Ovary (tissue), 9 donors: ENCODE results near the gene SH3RF1. TPM values are rescaled to one million over a fixed set of nuclear protein-coding genes. Genes with fewer than 3 reads are reported as not detected.

ENCODE experiments used
- DNase-seq, 5 donors: peaks; one replicate each; pipeline ENCODE4 v3.0.0-alpha.2; 2019 to 2020
- H3K27ac ChIP-seq, 2 donors: fragments of 200-600 bp; one replicate each; pipeline versions ENCODE4 v1.5.1 to v1.8.0; 2019 to 2022
- H3K27me3 ChIP-seq: fragments of 200-600 bp; one replicate; pipeline ENCODE4 v1.8.0; 2022
- H3K36me3 ChIP-seq: fragments of 200-600 bp; sonication (generic); one replicate; pipeline ENCODE4 v1.5.1; 2019
- H3K4me1 ChIP-seq: one replicate; pipeline ENCODE4 v1.8.1; 2013; ENCODE audit warnings: mild to moderate bottlenecking, moderate library complexity; ENCODE audit not compliant: insufficient read depth
- H3K4me3 ChIP-seq: fragments of 200-600 bp; sonication (generic); one replicate; pipeline ENCODE4 v1.5.1; 2017
- H3K9me3 ChIP-seq, 2 donors: fragments of 200-600 bp in 1 of 2; sonication (generic) in 1 of 2; one replicate each; pipeline versions ENCODE4 v1.5.1 to v1.8.1; 2013 to 2019; ENCODE audit warnings: mild to moderate bottlenecking in 1 of 2, moderate library complexity in 1 of 2
- EP300 ChIP-seq: sonication (generic); formaldehyde crosslinking; IDR thresholded peaks from one replicate; pipeline ENCODE4 v1.6.1; 2017; ENCODE audit warnings: antibody characterized with exemption
- POLR2A ChIP-seq: fragments of 450-650 bp; IDR thresholded peaks from one replicate; pipeline ENCODE4 v1.6.1; 2017; ENCODE audit warnings: antibody characterized with exemption, mild to moderate bottlenecking, moderate library complexity
- WGBS, 3 donors: extraction: QIAGEN DNeasy Blood & Tissue Kit in 1 of 3; methylation state at CpG; one replicate each; pipeline versions ENCODE4 v1.1.5 to v1.1.7; 2013 to 2017; 5-methylcytosine and 5-hydroxymethylcytosine counted together
- intact Hi-C, 4 donors: fragments of 100-400 bp; cut with DNase I; formaldehyde crosslinking; loops; one replicate each; pipeline versions ENCODE4 v1.11.0 to v1.15.1; 2022 to 2023
- polyA plus RNA-seq, 2 donors: library from polyadenylated mRNA; stranded (reverse); fragments of 200-250 nt in 1 of 2; fragments of 350-450 nt in 1 of 2; fragmentation: Illumina TruSeq in 1 of 2; extraction: RNeasy Lipid Tissue Mini Kit (QIAGEN cat#74804) in 1 of 2; gene quantifications; one replicate each; pipeline ENCODE4 v1.2.3, GENCODE V29; 2013 to 2014
- total RNA-seq, 7 donors: library from RNA; depleted of rRNA in 2 of 7; stranded (reverse); fragments of >200 nt in 2 of 7; fragmentation: NEBNext Ultra II Directional in 3 of 7; extraction: Animal tissue kit (Norgen Biotek cat#: 25700) in 3 of 7; gene quantifications; one replicate each; pipeline versions ENCODE4 v1.1.0 to v1.2.4, GENCODE V29; 2016 to 2023
- TF ChIP-seq, protein P1 (sequence below), 3 donors: fragments of 450-650 bp in 2 of 3; fragments of 200-600 bp in 1 of 3; IDR thresholded peaks; one replicate each; pipeline versions ENCODE4 v1.5.1 to v1.8.0; 2016 to 2022; ENCODE audit warnings: antibody characterized with exemption in 3 of 3, mild to moderate bottlenecking in 1 of 3
- donor health status: DM: no; HTN: no; CAD: no; lungs with moderate emphysema.
- donor health status: DM: no; HTN: no; CAD: no.
- donor health status: Bipolar disorder and iron deficiency.
- donor health status: DM: yes; HTN: yes; CAD: no.
- donor health status: DM: no; HTN: no; CAD: no.
- donor health status: DM: yes; HTN: yes; CAD: no.

Gene SH3RF1
- total and polyA plus RNA-seq, 9 donors, result 8.2 to 32.6 (median 22.3) TPM

DNA sequence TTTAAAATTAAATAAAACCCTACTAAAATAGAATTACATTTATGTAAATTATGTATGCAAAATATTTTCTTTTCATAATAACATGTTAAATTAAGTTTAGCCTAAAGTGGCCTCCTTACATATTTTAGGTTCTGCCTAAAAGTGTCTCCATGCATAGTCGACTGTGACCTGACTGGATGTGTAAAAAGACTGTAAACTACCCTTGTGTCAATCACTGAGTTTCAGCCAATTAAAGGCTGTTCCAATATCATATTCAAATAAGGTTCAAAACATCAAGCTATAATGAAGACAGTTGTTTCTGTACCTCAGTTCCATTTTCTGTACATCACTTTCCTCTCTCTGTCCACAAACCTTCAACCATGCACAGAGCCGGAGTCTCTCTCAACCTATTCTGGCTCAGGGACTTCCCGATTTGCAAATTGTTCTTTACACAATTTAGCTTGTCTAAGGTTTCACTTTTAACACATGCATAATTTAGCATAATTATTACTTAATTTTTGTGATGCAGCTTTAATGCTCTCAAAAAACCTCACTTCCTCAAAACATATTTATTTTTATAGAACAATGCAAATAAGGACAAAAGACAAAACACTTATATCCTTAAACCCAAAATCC is 60.1 kb downstream of the SH3RF1 start:
- TF ChIP-seq, protein P1, sequence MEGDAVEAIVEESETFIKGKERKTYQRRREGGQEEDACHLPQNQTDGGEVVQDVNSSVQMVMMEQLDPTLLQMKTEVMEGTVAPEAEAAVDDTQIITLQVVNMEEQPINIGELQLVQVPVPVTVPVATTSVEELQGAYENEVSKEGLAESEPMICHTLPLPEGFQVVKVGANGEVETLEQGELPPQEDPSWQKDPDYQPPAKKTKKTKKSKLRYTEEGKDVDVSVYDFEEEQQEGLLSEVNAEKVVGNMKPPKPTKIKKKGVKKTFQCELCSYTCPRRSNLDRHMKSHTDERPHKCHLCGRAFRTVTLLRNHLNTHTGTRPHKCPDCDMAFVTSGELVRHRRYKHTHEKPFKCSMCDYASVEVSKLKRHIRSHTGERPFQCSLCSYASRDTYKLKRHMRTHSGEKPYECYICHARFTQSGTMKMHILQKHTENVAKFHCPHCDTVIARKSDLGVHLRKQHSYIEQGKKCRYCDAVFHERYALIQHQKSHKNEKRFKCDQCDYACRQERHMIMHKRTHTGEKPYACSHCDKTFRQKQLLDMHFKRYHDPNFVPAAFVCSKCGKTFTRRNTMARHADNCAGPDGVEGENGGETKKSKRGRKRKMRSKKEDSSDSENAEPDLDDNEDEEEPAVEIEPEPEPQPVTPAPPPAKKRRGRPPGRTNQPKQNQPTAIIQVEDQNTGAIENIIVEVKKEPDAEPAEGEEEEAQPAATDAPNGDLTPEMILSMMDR (IDR thresholded peaks at IDR 0.05), result no peak
- TF ChIP-seq POLR2A (no peak), EP300 (no peak)
- intact Hi-C loops, result no loop called here
- H3K27me3 ChIP-seq, result no peaks in the 10 kb centered on the region
- DNase-seq, result no peak
- peaks cover 6% of the 10 kb centered on the region for H3K4me1 ChIP-seq
- H3K27ac ChIP-seq, result no peak overlapping the region
- no peaks in the 10 kb centered on the region for H3K36me3 ChIP-seq
- WGBS, 3 donors, result 88 to 94% (median 90%) methylated on average over 3 of the region's 3 CpGs
- H3K9me3 ChIP-seq, result no peaks in the 10 kb centered on the region
- no peak overlapping the region for H3K4me3 ChIP-seq

DNA sequence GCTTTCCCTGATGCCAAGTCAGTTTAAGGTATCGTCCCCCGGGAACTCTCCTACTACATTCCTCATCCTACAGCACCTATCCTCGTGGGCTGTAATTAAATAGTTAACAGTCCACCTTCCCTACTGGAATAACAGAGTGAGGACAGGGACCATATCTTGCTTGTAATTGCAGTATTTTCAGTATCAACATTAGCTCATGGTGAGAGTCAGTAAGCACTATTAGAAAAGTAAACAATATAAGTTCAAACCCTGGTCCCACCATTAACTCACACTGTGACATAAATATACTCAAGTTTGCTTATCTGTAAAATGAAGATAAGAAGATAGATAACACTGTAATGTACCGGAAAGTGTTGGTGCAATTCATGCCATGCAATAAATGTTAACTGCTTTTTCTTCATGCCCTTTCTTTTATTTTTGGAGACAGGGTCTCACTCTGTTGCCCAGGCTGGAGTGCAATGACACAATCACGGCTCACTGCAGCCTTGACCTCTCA is 61.3 kb downstream of the SH3RF1 start:
- H3K9me3 ChIP-seq, result no peaks in the 10 kb centered on the region
- no peak for DNase-seq
- 86 to 92% (median 87%) methylated on average over 5 of the region's 5 CpGs for WGBS, 3 donors
- peaks cover 6% of the 10 kb centered on the region for H3K4me1 ChIP-seq
- H3K4me3 ChIP-seq, result no peak overlapping the region
- intact Hi-C loops, result no loop called here
- no peak overlapping the region for H3K27ac ChIP-seq
- H3K36me3 ChIP-seq, result no peaks in the 10 kb centered on the region
- H3K27me3 ChIP-seq, result no peaks in the 10 kb centered on the region
- TF ChIP-seq POLR2A (no peak), EP300 (no peak)
- TF ChIP-seq, protein P1 (IDR thresholded peaks at IDR 0.05), result no peak

DNA sequence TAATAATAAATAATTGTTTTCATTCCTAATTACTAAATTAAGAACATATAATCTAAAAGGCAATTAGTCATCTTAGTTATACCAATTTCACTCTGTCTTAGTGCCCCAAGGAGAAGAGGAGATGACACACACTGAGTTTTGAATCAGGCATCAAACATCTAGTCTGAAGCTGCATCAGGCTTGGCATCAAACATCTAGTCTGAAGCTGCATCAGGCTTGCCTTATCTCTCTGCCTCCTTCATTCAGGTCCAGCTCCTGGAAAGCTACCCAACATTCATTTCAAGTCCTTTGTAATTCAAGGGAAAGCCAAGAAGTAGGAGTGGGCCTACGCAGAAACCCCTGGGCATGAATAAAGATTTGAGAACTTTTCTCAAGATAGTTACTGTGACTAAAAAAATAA is 62.2 kb downstream of the SH3RF1 start:
- Histone ChIP-seq H3K27ac (no peak overlapping the region), H3K9me3 (no peaks in the 10 kb centered on the region), H3K4me1 (peaks cover 6% of the 10 kb centered on the region), H3K27me3 (no peaks in the 10 kb centered on the region), H3K4me3 (no peak overlapping the region), H3K36me3 (no peaks in the 10 kb centered on the region)
- no peak for DNase-seq
- TF ChIP-seq EP300 (no peak), POLR2A (no peak)
- TF ChIP-seq, protein P1 (IDR thresholded peaks at IDR 0.05), result no peak
- 80 to 94% (median 83%) methylated on average over 1 of the region's 1 CpG for WGBS, 3 donors
- intact Hi-C loops, result no loop called here

DNA sequence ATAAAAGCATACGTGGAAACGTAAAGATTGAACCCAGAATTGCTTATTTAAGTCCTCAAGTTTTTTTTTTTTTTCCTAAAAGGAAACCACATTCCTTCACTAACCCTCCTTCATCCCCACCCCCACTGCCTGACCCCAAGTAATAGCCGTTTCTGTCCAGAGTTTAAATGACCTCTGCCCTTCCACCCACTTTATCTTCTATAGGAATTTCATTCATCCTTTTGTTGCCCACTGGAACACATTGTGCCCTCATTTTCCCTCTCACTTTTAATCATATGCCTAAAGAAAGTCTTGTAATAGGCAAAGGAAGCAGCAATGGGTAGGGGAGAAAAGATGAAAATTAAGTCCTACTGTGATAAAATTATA is 62.7 kb downstream of the SH3RF1 start:
- intact Hi-C loops, result no loop called here
- WGBS, 3 donors, result 48 to 57% (median 48%) methylated on average over 3 of the region's 3 CpGs
- H3K4me3 ChIP-seq, result no peak overlapping the region
- H3K36me3 ChIP-seq, result no peaks in the 10 kb centered on the region
- no peaks in the 10 kb centered on the region for H3K27me3 ChIP-seq
- H3K9me3 ChIP-seq, result no peaks in the 10 kb centered on the region
- no peak for DNase-seq
- TF ChIP-seq, protein P1 (IDR thresholded peaks at IDR 0.05), result no peak
- TF ChIP-seq POLR2A (no peak), EP300 (no peak)
- peaks cover 9% of the 10 kb centered on the region for H3K4me1 ChIP-seq
- no peak overlapping the region for H3K27ac ChIP-seq
